K562 (cell line): ENCODE measurements around the gene EPB41L4B. TPM values are rescaled to one million over a fixed set of nuclear protein-coding genes. Genes with fewer than 3 reads are reported as not detected.

Experiments
- BCOR ChIP-seq: fragments of 450-650 bp; IDR thresholded peaks from 2 replicates; pipeline ENCODE4 v1.6.1; 2016
- BRF1 ChIP-seq: IDR thresholded peaks from 3 replicates; pipeline ENCODE4 v1.6.1; 2011; ENCODE audit warnings: borderline replicate concordance, mild to moderate bottlenecking; ENCODE audit not compliant: insufficient read length; ENCODE audit errors: extremely low read depth
- C11orf30 ChIP-seq: fragments of 450-650 bp; IDR thresholded peaks from 2 replicates; pipeline ENCODE4 v1.6.1; 2016; ENCODE audit warnings: low read depth, mild to moderate bottlenecking
- CBX2 ChIP-seq: fragments of 200-600 bp; sonication (generic); IDR thresholded peaks from one replicate; pipeline ENCODE4 v1.6.1; 2012; ENCODE audit warnings: mild to moderate bottlenecking, low read length, inconsistent platforms; ENCODE audit not compliant: insufficient read depth, poor library complexity, severe bottlenecking
- CBX5 ChIP-seq: IDR thresholded peaks from 2 replicates; pipeline ENCODE4 v1.6.1; 2014; ENCODE audit warnings: low read depth, borderline replicate concordance
- CBX8 ChIP-seq: fragments of 200-600 bp; sonication (generic); IDR thresholded peaks from 2 replicates; pipeline ENCODE4 v1.6.1; 2012; ENCODE audit warnings: borderline replicate concordance, mixed run types, low read depth, mild to moderate bottlenecking, moderate library complexity, mixed read lengths, low read length, control low read depth, inconsistent platforms; ENCODE audit not compliant: poor library complexity, severe bottlenecking; ENCODE audit errors: extremely low read depth
- DMBX1 ChIP-seq: fragments of 250-450 bp; sonication (Bioruptor Pico); IDR thresholded peaks from 2 replicates; pipeline ENCODE4 v1.8.0; 2022; ENCODE audit warnings: inconsistent platforms, mild to moderate bottlenecking, moderate library complexity, borderline replicate concordance
- FUS ChIP-seq: fragments of 200-400 bp; formaldehyde crosslinking; optimal IDR thresholded peaks from 2 replicates; pipeline ENCODE3; 2017; ENCODE audit warnings: low read depth, low read length
- HDAC1 ChIP-seq, 2 experiments: fragments of 450-650 bp; IDR thresholded peaks; 2 replicates each; pipeline ENCODE4 v1.6.1; 2016 to 2017; ENCODE audit warnings: inconsistent platforms in 1 of 2, mild to moderate bottlenecking in 1 of 2, moderate library complexity in 1 of 2
- HSF4 ChIP-seq: fragments of 250-450 bp; sonication (Bioruptor Pico); IDR thresholded peaks from 2 replicates; pipeline ENCODE4 v2.1.2; 2022; ENCODE audit warnings: mild to moderate bottlenecking, moderate library complexity, borderline replicate concordance
- MTA2 ChIP-seq: fragments of 450-650 bp; IDR thresholded peaks from 2 replicates; pipeline ENCODE4 v1.6.1; 2016; ENCODE audit warnings: low read depth
- MXD1 ChIP-seq: fragments of 250-450 bp; sonication (Bioruptor Pico); IDR thresholded peaks from 2 replicates; pipeline ENCODE4 v1.8.0; 2021; ENCODE audit warnings: borderline replicate concordance, mild to moderate bottlenecking, moderate library complexity; ENCODE audit not compliant: poor library complexity, severe bottlenecking
- NCOA1 ChIP-seq: fragments of 450-650 bp; IDR thresholded peaks from 2 replicates; pipeline ENCODE4 v1.6.1; 2016; ENCODE audit warnings: low read depth
- NELFE ChIP-seq: IDR thresholded peaks from 2 replicates; pipeline ENCODE4 v1.6.1; 2011; ENCODE audit warnings: mild to moderate bottlenecking; ENCODE audit not compliant: insufficient read depth, insufficient read length
- PHF21A ChIP-seq: fragments of 450-650 bp; IDR thresholded peaks from 2 replicates; pipeline ENCODE4 v1.6.1; 2017; ENCODE audit warnings: low read depth, borderline replicate concordance
- RBM14 ChIP-seq: fragments of 200-400 bp; formaldehyde crosslinking; IDR thresholded peaks from 2 replicates; pipeline ENCODE4 v1.6.1; 2018; ENCODE audit warnings: low read depth, mild to moderate bottlenecking, low read length, moderate library complexity, borderline replicate concordance; ENCODE audit not compliant: insufficient read depth
- SAP30 ChIP-seq: fragments of 200-600 bp; sonication (generic); IDR thresholded peaks from 2 replicates; pipeline ENCODE4 v1.6.1; 2012; ENCODE audit warnings: borderline replicate concordance, low read depth, mild to moderate bottlenecking, moderate library complexity, low read length, control low read depth, inconsistent platforms; ENCODE audit not compliant: insufficient read depth, poor library complexity, severe bottlenecking
- SNIP1 ChIP-seq: fragments of 450-650 bp; IDR thresholded peaks from 2 replicates; pipeline ENCODE4 v1.7.1; 2017; ENCODE audit warnings: low read depth, mild to moderate bottlenecking
- ZEB2 ChIP-seq: fragments of 450-650 bp; IDR thresholded peaks from 2 replicates; pipeline ENCODE4 v1.6.1; 2016
- ZNF436 ChIP-seq: fragments of 250-450, 450-650 bp; sonication (Bioruptor Pico); formaldehyde crosslinking; IDR thresholded peaks from 2 replicates; pipeline ENCODE4 v1.7.0; 2020; ENCODE audit warnings: mild to moderate bottlenecking
- ZNF444 ChIP-seq: fragments of 250-450 bp; sonication (Bioruptor Pico); IDR thresholded peaks from 2 replicates; pipeline ENCODE4 v1.4.0; 2020; ENCODE audit warnings: mild to moderate bottlenecking, moderate library complexity
- ZNF507 ChIP-seq: conservative IDR thresholded peaks from 2 replicates; pipeline ENCODE4 v1.6.1; 2017; ENCODE audit warnings: missing genetic modification characterization, missing compliant biosample characterization
- ZNF707 ChIP-seq: fragments of 250-450 bp; sonication (Bioruptor Pico); conservative IDR thresholded peaks from 2 replicates; pipeline ENCODE4 v1.8.0; 2022; ENCODE audit warnings: inconsistent platforms, mild to moderate bottlenecking, moderate library complexity
- ZNF77 ChIP-seq: fragments of 250-450 bp; sonication (Bioruptor Pico); IDR thresholded peaks from 2 replicates; pipeline ENCODE4 v1.5.0; 2020
- ZZZ3 ChIP-seq: fragments of 450-650 bp; IDR thresholded peaks from 2 replicates; pipeline ENCODE4 v1.6.1; 2016; ENCODE audit warnings: antibody characterized with exemption, mild to moderate bottlenecking, moderate library complexity
- polyA plus RNA-seq, 8 experiments: library from polyadenylated mRNA; depleted of rRNA in 4 of 8; stranded (reverse) in 5 of 8; unstranded in 3 of 8; fragments of >200 nt; fragmentation: Nextera tagmentation in 2 of 8; fragmentation: Illumina TruSeq in 1 of 8; extraction: Ambion mirVana in 2 of 8; extraction: Trizol in 1 of 8; gene quantifications; 2 replicates each; pipeline versions ENCODE4 v1.2.1 to v1.2.3, GENCODE V29; 2011 to 2014; ENCODE audit warnings: inconsistent platforms in 1 of 8, missing spikeins in 1 of 8
- total RNA-seq, 7 experiments: library from RNA; depleted of rRNA in 6 of 7; stranded (reverse); fragments of >200 nt in 6 of 7; fragmentation: Illumina TruSeq in 2 of 7; extraction: Trizol in 2 of 7; gene quantifications; 2 replicates each; pipeline versions ENCODE4 v1.2.1 to v1.2.3, GENCODE V29; 2011 to 2021; ENCODE audit warnings: low replicate concordance in 1 of 7
- TF ChIP-seq, protein P1 (sequence below): IDR thresholded peaks from 2 replicates; pipeline ENCODE4 v1.6.1; 2014; ENCODE audit warnings: antibody characterized with exemption
- TF ChIP-seq, protein P2 (sequence below): fragments of 450-650 bp; conservative IDR thresholded peaks from 2 replicates; pipeline ENCODE4 v1.6.1; 2016; ENCODE audit warnings: missing genetic modification characterization, low read depth, mild to moderate bottlenecking, missing compliant biosample characterization, moderate library complexity

Gene EPB41L4B
- total and polyA plus RNA-seq, 9 of the 15 experiments (the other 6 are each of a cell fraction or from before 2014, with no cell fraction given), result 0.09 to 0.38 (median 0.21) TPM

GRCh38 chr9:109143881-109144562, 176.8 kb downstream of the EPB41L4B start (continued):
- no peak for TF ChIP-seq C11orf30
- TF ChIP-seq MXD1 (CRISPR knock-in tag), result no peak
- TF ChIP-seq HSF4, result no peak
- TF ChIP-seq SNIP1, result no peak
- no peak for TF ChIP-seq NCOA1
- TF ChIP-seq BRF1, result no peak
- TF ChIP-seq, protein P1, sequence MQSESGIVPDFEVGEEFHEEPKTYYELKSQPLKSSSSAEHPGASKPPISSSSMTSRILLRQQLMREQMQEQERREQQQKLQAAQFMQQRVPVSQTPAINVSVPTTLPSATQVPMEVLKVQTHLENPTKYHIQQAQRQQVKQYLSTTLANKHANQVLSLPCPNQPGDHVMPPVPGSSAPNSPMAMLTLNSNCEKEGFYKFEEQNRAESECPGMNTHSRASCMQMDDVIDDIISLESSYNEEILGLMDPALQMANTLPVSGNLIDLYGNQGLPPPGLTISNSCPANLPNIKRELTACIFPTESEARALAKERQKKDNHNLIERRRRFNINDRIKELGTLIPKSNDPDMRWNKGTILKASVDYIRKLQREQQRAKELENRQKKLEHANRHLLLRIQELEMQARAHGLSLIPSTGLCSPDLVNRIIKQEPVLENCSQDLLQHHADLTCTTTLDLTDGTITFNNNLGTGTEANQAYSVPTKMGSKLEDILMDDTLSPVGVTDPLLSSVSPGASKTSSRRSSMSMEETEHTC, result peak; percentile 23; the same call in 1 of the 2 replicates
- TF ChIP-seq ZNF507 (tag), result no peak
- TF ChIP-seq, protein P2, sequence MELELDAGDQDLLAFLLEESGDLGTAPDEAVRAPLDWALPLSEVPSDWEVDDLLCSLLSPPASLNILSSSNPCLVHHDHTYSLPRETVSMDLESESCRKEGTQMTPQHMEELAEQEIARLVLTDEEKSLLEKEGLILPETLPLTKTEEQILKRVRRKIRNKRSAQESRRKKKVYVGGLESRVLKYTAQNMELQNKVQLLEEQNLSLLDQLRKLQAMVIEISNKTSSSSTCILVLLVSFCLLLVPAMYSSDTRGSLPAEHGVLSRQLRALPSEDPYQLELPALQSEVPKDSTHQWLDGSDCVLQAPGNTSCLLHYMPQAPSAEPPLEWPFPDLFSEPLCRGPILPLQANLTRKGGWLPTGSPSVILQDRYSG (tag), result no peak
- no peak for TF ChIP-seq ZNF707
- TF ChIP-seq CBX2, result no peak
- TF ChIP-seq BCOR, result no peak
- TF ChIP-seq ZZZ3, result no peak
- TF ChIP-seq HDAC1 (IDR thresholded peaks at IDR 0.05), result no peak; a peak in 1 of 4 replicates
- TF ChIP-seq SAP30, result no peak
- no peak for TF ChIP-seq MTA2
- no peak for TF ChIP-seq PHF21A
- TF ChIP-seq ZNF77 (CRISPR knock-in tag), result no peak
- TF ChIP-seq CBX8, result no peak
- TF ChIP-seq ZNF444 (CRISPR knock-in tag), result no peak
- TF ChIP-seq CBX5, result no peak
- TF ChIP-seq FUS, result no peak
- no peak for TF ChIP-seq RBM14
- TF ChIP-seq ZEB2, result no peak; the same call in 1 of the 2 replicates
- no peak for TF ChIP-seq ZNF436
- no peak for TF ChIP-seq NELFE
- no peak; the same call in 1 of the 2 replicates for TF ChIP-seq DMBX1
